WTC11 (cell line): ENCODE results near the gene EVC2.

Experiments used
- FOXJ3 ChIP-seq: sonication (generic); formaldehyde crosslinking; IDR thresholded peaks from 2 replicates; pipeline ENCODE4 v1.9.0; 2021; ENCODE audit warnings: missing genetic modification reagents, mild to moderate bottlenecking, borderline replicate concordance
- HMGXB4 ChIP-seq: sonication (generic); formaldehyde crosslinking; IDR thresholded peaks from 2 replicates; pipeline ENCODE4 v1.8.1; 2023; ENCODE audit warnings: mild to moderate bottlenecking, moderate library complexity, missing genetic modification reagents
- NFYB ChIP-seq: sonication (generic); formaldehyde crosslinking; conservative IDR thresholded peaks from 2 replicates; pipeline ENCODE4 v1.8.0; 2022; ENCODE audit warnings: low read depth, missing genetic modification reagents
- TEAD1 ChIP-seq: sonication (generic); formaldehyde crosslinking; IDR thresholded peaks from 2 replicates; pipeline ENCODE4 v1.8.0; 2022; ENCODE audit warnings: mild to moderate bottlenecking, missing genetic modification reagents
- ZNF425 ChIP-seq: fragments of 250-450 bp; sonication (Bioruptor Pico); conservative IDR thresholded peaks from 2 replicates; pipeline ENCODE4 v1.9.0; 2021; ENCODE audit warnings: mild to moderate bottlenecking
- TF ChIP-seq, protein P1 (sequence below): fragments of 200-600 bp; IDR thresholded peaks from 2 replicates; pipeline ENCODE4 v1.8.0; 2022; ENCODE audit warnings: antibody characterized with exemption
- TF ChIP-seq, protein P2 (sequence below): sonication (generic); formaldehyde crosslinking; conservative IDR thresholded peaks from 2 replicates; pipeline ENCODE4 v1.8.1; 2022; ENCODE audit warnings: mild to moderate bottlenecking, missing genetic modification reagents

- TF ChIP-seq, protein P1, sequence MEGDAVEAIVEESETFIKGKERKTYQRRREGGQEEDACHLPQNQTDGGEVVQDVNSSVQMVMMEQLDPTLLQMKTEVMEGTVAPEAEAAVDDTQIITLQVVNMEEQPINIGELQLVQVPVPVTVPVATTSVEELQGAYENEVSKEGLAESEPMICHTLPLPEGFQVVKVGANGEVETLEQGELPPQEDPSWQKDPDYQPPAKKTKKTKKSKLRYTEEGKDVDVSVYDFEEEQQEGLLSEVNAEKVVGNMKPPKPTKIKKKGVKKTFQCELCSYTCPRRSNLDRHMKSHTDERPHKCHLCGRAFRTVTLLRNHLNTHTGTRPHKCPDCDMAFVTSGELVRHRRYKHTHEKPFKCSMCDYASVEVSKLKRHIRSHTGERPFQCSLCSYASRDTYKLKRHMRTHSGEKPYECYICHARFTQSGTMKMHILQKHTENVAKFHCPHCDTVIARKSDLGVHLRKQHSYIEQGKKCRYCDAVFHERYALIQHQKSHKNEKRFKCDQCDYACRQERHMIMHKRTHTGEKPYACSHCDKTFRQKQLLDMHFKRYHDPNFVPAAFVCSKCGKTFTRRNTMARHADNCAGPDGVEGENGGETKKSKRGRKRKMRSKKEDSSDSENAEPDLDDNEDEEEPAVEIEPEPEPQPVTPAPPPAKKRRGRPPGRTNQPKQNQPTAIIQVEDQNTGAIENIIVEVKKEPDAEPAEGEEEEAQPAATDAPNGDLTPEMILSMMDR, result no peak
- TF ChIP-seq HMGXB4 (CRISPR knock-in tag), result no peak
- no peak for TF ChIP-seq TEAD1
- TF ChIP-seq, protein P2, sequence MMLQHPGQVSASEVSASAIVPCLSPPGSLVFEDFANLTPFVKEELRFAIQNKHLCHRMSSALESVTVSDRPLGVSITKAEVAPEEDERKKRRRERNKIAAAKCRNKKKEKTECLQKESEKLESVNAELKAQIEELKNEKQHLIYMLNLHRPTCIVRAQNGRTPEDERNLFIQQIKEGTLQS (CRISPR knock-in tag), result no peak
- TF ChIP-seq NFYB (CRISPR knock-in tag), result no peak
- TF ChIP-seq FOXJ3 (CRISPR knock-in tag), result no peak
- no peak for TF ChIP-seq ZNF425
Measured at GRCh38 chr4:5696341-5696740, 12.0 kb downstream of the EVC2 start.
